DOHH2 (cell line): ENCODE results near the gene SLC29A3.

Source experiments
- H3F3A ChIP-seq: fragments of 200-600 bp; sonication (generic), shearing (Covaris generic); 2 replicates; pipeline ENCODE4 v1.6.0; 2016; ENCODE audit warnings: antibody characterized with exemption, mild to moderate bottlenecking; ENCODE audit not compliant: control insufficient read depth, insufficient read depth
- H3K27ac ChIP-seq: fragments of 200-600 bp; sonication (generic); 2 replicates; pipeline ENCODE4 v1.5.1; 2014; ENCODE audit warnings: low read depth, mild to moderate bottlenecking, low read length, moderate library complexity
- H3K27me3 ChIP-seq: fragments of 200-600 bp; sonication (generic); 2 replicates; pipeline ENCODE4 v1.6.1; 2014; ENCODE audit warnings: mild to moderate bottlenecking, low read length, mixed read lengths; ENCODE audit not compliant: control insufficient read depth
- H3K36me3 ChIP-seq: fragments of 200-600 bp; sonication (generic); 2 replicates; pipeline ENCODE4 v1.6.1; 2014; ENCODE audit warnings: mild to moderate bottlenecking, low read length, moderate library complexity, mixed read lengths; ENCODE audit not compliant: control insufficient read depth
- H3K4me1 ChIP-seq: fragments of 200-600 bp; sonication (generic); 2 replicates; pipeline ENCODE4 v1.6.1; 2014; ENCODE audit warnings: mild to moderate bottlenecking, low read length, mixed read lengths; ENCODE audit not compliant: control insufficient read depth
- H3K4me2 ChIP-seq: fragments of 200-600 bp; sonication (generic); 2 replicates; pipeline ENCODE4 v1.6.0; 2014; ENCODE audit warnings: mild to moderate bottlenecking, low read length, moderate library complexity
- H3K4me3 ChIP-seq: fragments of 200-600 bp; sonication (generic); 2 replicates; pipeline ENCODE4 v1.5.1; 2014; ENCODE audit warnings: mild to moderate bottlenecking, low read length, mixed read lengths
- H3K79me2 ChIP-seq: fragments of 200-600 bp; sonication (generic); 2 replicates; pipeline ENCODE4 v1.6.1; 2014; ENCODE audit warnings: mild to moderate bottlenecking, low read length, mixed read lengths; ENCODE audit not compliant: control insufficient read depth
- H3K9me2 ChIP-seq: fragments of 200-600 bp; sonication (generic); replicated peaks from 2 replicates; pipeline ENCODE4 v1.6.1; 2014; ENCODE audit warnings: mild to moderate bottlenecking, low read length, mixed read lengths; ENCODE audit not compliant: control insufficient read depth
- H3K9me3 ChIP-seq: fragments of 200-600 bp; sonication (generic); 2 replicates; pipeline ENCODE4 v1.6.1; 2014; ENCODE audit warnings: antibody characterized with exemption, low read length, mixed read lengths; ENCODE audit not compliant: control insufficient read depth, insufficient read depth
- H4K20me1 ChIP-seq: fragments of 200-600 bp; sonication (generic); 2 replicates; pipeline ENCODE4 v1.6.0; 2014; ENCODE audit warnings: low read depth, mild to moderate bottlenecking, antibody characterized with exemption, low read length, moderate library complexity; ENCODE audit not compliant: control insufficient read depth, insufficient read depth
- CTCF ChIP-seq: fragments of 200-600 bp; sonication (generic); IDR thresholded peaks from one replicate; pipeline ENCODE4 v1.5.1; 2014; ENCODE audit warnings: antibody characterized with exemption, mild to moderate bottlenecking, low read depth, low read length; ENCODE audit not compliant: poor library complexity, severe bottlenecking
- EZH2phosphoT487 ChIP-seq: fragments of 200-600 bp; sonication (generic); IDR thresholded peaks from 2 replicates; pipeline ENCODE4 v1.6.1; 2017; ENCODE audit warnings: borderline replicate concordance, mild to moderate bottlenecking, antibody characterized with exemption, low read length, moderate library complexity, mixed read lengths

The SLC29A3 gene

GRCh38 chr10:71365366-71365765 is 46.3 kb downstream of the SLC29A3 start:
- 0 out of 2 replicates have a peak, but pooled peaks cover 6% of the 10 kb centered on the region for H3K4me1 ChIP-seq
- no peaks in the 10 kb centered on the region for H3K9me2 ChIP-seq
- H3K79me2 ChIP-seq, result no peaks in the 10 kb centered on the region
- H3K9me3 ChIP-seq, result no peaks in the 10 kb centered on the region
- H3F3A ChIP-seq, result no peaks in the 10 kb centered on the region
- H3K27me3 ChIP-seq, result no peaks in the 10 kb centered on the region
- no peak overlapping the region for H3K4me2 ChIP-seq
- TF ChIP-seq EZH2phosphoT487 (no peak), CTCF (no peak)
- no peak overlapping the region for H3K27ac ChIP-seq
- H4K20me1 ChIP-seq, result no peaks in the 10 kb centered on the region
- H3K36me3 ChIP-seq, result no peaks in the 10 kb centered on the region
- no peak overlapping the region for H3K4me3 ChIP-seq

GRCh38 chr10:71366690-71367089 is 47.6 kb downstream of the SLC29A3 start:
- Histone ChIP-seq H3K4me1 (peaks cover 10% of the 10 kb centered on the region), H3K4me2 (no peak overlapping the region)

GRCh38 chr10:71367271-71367670 is 48.2 kb downstream of the SLC29A3 start:
- H3K79me2 ChIP-seq, result no peaks in the 10 kb centered on the region
- no peaks in the 10 kb centered on the region for H3K36me3 ChIP-seq
- peaks cover 16% of the 10 kb centered on the region for H3K4me1 ChIP-seq
- no peaks in the 10 kb centered on the region for H3K27me3 ChIP-seq
- H3K9me2 ChIP-seq, result no peaks in the 10 kb centered on the region
- TF ChIP-seq CTCF (no peak), EZH2phosphoT487 (no peak)
- no peak overlapping the region for H3K27ac ChIP-seq
- H3F3A ChIP-seq, result no peaks in the 10 kb centered on the region
- no peak overlapping the region for H3K4me2 ChIP-seq
- no peaks in the 10 kb centered on the region for H4K20me1 ChIP-seq
- H3K9me3 ChIP-seq, result no peaks in the 10 kb centered on the region
- no peak overlapping the region for H3K4me3 ChIP-seq

More at GRCh38 chr10:71366690-71367089, 47.6 kb downstream of the SLC29A3 start:
- no peaks in the 10 kb centered on the region for H3K36me3 ChIP-seq
- no peaks in the 10 kb centered on the region for H3F3A ChIP-seq
- H3K9me3 ChIP-seq, result no peaks in the 10 kb centered on the region
- no peak for TF ChIP-seq CTCF
- no peak for TF ChIP-seq EZH2phosphoT487
- no peaks in the 10 kb centered on the region for H3K9me2 ChIP-seq
- H3K27ac ChIP-seq, result no peak overlapping the region
- H4K20me1 ChIP-seq, result no peaks in the 10 kb centered on the region
- no peaks in the 10 kb centered on the region for H3K27me3 ChIP-seq
- H3K4me3 ChIP-seq, result no peak overlapping the region
- no peaks in the 10 kb centered on the region for H3K79me2 ChIP-seq

- Histone ChIP-seq H3K4me1 (peaks cover 25% of the 10 kb centered on the region), H3F3A (no peaks in the 10 kb centered on the region), H3K4me3 (no peak overlapping the region), H3K79me2 (no peaks in the 10 kb centered on the region), H3K9me2 (no peaks in the 10 kb centered on the region), H3K36me3 (no peaks in the 10 kb centered on the region), H4K20me1 (no peaks in the 10 kb centered on the region), H3K27me3 (no peaks in the 10 kb centered on the region), H3K4me2 (no peak overlapping the region), H3K9me3 (no peaks in the 10 kb centered on the region), H3K27ac (no peak overlapping the region)
- TF ChIP-seq CTCF, result no peak
- no peak for TF ChIP-seq EZH2phosphoT487
These were observed 49.1 kb downstream of the SLC29A3 start for GRCh38 chr10:71368176-71368575.
